ENCODE results near the gene GMPR2. TPM values are rescaled to one million over a fixed set of nuclear protein-coding genes. Genes with fewer than 3 reads are reported as not detected.

The GMPR2 gene
- total RNA-seq, 4 donors from 2014 or later: 25.4 to 49.7 (median 47.8) TPM

DNA sequence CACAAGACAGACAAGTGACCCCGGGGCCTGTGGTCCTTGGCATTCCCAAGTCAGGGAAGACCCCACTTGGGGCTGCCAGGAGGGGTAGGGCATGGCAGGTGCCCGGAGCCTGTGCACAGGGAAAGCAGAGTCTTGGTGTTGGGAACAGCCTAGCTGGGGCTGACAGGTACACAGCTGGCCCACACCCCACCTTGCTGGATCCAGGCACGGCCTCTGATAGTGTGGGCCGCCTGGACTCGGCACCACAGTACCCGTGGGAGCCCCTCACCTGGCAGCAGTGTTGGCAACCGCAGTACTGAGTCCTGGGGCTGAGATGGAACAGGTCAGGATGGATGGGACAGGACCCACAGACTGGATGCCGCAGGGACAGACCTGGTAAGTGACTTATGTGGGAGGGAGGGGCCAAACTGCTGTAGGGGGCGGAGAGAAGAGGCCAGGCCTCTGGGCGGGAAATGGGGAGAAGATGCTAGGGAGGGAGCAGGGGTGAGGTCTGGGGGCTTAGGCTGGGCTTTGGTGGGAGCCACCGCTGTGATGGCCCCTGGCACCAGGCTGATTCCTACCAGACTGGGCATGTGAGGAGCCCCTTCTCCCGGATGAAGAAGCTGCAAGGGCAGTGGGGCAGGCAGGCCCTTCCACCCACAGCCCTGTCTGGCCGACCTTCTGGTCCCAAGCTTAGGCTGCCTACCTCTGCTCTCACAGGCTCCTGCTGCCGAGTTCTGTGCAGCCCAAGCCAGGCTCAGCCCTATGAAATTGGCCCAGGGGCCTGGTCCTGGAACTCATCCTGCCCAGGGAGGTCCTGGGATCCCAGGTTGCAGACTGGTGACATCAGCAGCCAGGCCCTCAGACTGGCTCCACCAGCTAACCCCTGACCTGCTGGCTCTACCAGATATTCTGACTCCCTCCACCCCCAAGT lies 30.3 kb downstream of the GMPR2 start, which contains the start of gene TGM1:
TSS of gene TGM1 (minus strand) at position 357 of the 913 bp plus-strand sequence. CDS start 825 bp downstream, outside the sequence.
- H3K27me3 ChIP-seq: no peaks in the 10 kb centered on the region
- 83% methylated on average over 12 of the region's 14 CpGs for WGBS
- H3K4me1 ChIP-seq: peaks cover 33% of the 10 kb centered on the region
- DNase-seq (ENCODE audit: low spot score in 2 of 2): no peak
- H3K9me3 ChIP-seq: no peaks in the 10 kb centered on the region
- H3K27ac ChIP-seq: peak within 1 kb of the TSS; percentile 43
- peaks cover 32% of the 10 kb centered on the region for H3K36me3 ChIP-seq
- H3K4me3 ChIP-seq: no peak within 1 kb of the TSS
- TF ChIP-seq EP300 (IDR thresholded peaks at IDR 0.05) (no peak), POLR2AphosphoS5 (IDR thresholded peaks at IDR 0.05) (no peak), POLR2A (IDR thresholded peaks at IDR 0.05) (no peak)
- TF ChIP-seq, protein P1, sequence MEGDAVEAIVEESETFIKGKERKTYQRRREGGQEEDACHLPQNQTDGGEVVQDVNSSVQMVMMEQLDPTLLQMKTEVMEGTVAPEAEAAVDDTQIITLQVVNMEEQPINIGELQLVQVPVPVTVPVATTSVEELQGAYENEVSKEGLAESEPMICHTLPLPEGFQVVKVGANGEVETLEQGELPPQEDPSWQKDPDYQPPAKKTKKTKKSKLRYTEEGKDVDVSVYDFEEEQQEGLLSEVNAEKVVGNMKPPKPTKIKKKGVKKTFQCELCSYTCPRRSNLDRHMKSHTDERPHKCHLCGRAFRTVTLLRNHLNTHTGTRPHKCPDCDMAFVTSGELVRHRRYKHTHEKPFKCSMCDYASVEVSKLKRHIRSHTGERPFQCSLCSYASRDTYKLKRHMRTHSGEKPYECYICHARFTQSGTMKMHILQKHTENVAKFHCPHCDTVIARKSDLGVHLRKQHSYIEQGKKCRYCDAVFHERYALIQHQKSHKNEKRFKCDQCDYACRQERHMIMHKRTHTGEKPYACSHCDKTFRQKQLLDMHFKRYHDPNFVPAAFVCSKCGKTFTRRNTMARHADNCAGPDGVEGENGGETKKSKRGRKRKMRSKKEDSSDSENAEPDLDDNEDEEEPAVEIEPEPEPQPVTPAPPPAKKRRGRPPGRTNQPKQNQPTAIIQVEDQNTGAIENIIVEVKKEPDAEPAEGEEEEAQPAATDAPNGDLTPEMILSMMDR (IDR thresholded peaks at IDR 0.05): no peak

DNA sequence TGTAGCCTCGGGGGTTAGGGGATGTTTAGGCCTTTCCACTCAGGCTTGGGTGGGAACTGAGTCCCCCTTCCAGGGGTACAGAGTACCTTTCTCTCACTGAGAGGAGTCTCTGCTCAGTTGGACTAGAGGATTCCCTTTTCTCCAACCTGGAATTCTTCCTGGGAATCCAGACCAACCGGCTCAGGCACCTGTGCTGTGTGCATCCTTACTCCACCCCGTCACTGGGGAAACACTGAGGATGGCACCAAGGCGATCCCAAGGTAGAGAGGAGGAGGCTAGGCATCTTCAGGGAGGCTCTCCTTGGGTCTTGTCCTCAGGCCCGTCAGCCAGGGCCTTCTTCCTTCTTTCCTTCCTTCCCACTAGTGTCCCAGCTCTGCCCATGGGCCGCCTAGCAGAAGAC lies 31.1 kb downstream of the GMPR2 start:
- 60% methylated on average over 6 of the region's 6 CpGs for WGBS
- Histone ChIP-seq H3K9me3 (no peaks in the 10 kb centered on the region), H3K4me1 (peaks cover 31% of the 10 kb centered on the region), H3K27me3 (no peaks in the 10 kb centered on the region), H3K27ac (peak overlapping the region; percentile 43), H3K36me3 (peaks cover 38% of the 10 kb centered on the region), H3K4me3 (no peak overlapping the region)
- TF ChIP-seq POLR2A (IDR thresholded peaks at IDR 0.05): no peak
- DNase-seq (ENCODE audit: low spot score in 2 of 2): no peak

DNA sequence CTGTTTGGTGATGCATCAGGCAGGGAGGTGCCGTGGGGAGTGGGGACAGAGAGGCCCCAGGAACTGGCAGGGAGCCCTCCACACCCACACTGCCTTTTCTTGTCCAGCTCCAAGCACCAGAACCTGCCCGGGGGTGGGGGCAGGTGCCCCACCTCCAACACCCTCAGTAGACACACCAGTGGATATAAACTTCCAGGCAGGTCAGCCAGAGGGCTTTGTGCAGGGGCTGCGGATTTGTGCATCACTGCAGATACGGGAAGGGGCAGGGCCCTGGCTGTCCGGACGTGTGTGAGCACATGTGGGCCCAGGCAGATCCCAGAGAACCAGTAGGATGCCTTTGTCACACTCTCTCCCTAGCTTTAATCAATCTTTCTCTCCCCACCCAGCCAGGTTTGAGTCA lies 31.6 kb downstream of the GMPR2 start:
- Histone ChIP-seq H3K4me1 (peaks cover 27% of the 10 kb centered on the region), H3K4me3 (no peak overlapping the region), H3K27me3 (no peaks in the 10 kb centered on the region), H3K27ac (peak overlapping the region; percentile 43), H3K9me3 (no peaks in the 10 kb centered on the region), H3K36me3 (peaks cover 42% of the 10 kb centered on the region)
- TF ChIP-seq, protein P1 (IDR thresholded peaks at IDR 0.05): no peak
- TF ChIP-seq EP300 (IDR thresholded peaks at IDR 0.05) (no peak), POLR2AphosphoS5 (IDR thresholded peaks at IDR 0.05) (no peak), POLR2A (IDR thresholded peaks at IDR 0.05) (no peak)
- DNase-seq (ENCODE audit: low spot score in 2 of 2): peak in 1 of 2 donors; percentile 66
- WGBS: 41% methylated on average over 4 of the region's 6 CpGs

DNA sequence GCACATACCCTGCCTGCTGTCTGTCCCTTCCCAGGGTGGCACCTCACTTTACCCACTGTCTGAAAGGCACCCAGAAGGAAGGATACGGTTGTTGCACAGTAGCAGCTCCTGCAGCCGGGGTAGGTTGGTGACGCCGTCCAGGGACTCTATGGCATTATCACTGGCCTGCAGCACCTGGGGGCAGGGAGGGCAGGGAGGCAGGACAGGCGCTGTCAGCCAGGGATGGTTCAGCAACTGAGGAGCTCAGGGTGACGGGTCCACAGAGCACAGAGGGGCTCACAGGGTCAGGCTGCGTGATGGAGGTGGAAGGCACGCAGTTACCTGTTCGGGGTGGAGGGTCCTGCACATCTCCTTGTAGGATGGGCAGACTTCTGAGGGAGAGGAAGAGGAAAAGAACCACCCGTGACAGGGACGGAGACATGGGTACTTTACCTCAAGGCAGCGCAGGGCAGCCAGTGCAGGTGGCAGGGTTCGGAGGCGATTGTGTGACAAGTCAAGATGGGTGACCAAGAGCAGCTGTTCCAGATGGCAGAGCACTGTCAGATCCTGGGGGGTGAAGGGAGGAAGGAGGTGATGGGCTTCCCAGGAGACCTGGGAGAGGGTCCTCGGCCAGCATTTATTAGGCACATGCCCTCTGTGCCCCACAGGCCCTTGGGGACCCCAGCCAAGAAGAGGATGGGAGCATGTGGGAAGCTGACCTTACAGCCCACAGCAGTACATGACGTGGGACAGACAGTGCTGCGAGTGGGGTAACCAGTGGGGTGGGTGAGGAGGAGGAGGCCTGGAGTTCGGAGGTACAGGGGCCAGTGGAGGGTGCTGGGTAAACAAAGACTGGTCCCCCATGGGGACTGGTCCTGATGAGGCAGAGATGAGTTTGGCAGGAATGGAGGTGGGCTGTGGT lies 33.9 kb downstream of the GMPR2 start:
- H3K36me3 ChIP-seq: peaks cover 46% of the 10 kb centered on the region
- 88% methylated on average over 16 of the region's 18 CpGs for WGBS
- no peak for DNase-seq (ENCODE audit: low spot score in 2 of 2)

DNA sequence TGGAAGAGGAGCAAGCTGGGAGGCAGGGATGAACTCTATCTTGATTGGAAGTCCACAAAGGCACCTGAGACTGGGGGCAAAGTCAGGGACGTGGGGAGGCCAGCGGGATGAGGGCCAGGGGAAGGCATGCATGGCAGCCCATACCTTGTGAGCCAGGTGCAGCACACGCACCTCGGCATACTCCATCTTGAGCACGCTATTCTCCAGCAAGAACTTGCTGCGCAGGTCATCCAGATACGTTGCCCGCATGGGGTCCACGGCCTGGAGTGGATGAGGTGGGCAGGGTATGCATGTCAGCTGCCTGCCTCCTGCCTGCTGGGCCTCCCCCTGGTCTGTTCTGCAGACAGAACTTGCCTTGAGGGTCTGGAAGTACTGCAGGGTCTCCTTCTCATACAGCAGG lies 34.8 kb downstream of the GMPR2 start:
- no peak for DNase-seq (ENCODE audit: low spot score in 2 of 2)
- Histone ChIP-seq H3K27ac (no peak overlapping the region), H3K4me3 (no peak overlapping the region), H3K36me3 (peaks cover 46% of the 10 kb centered on the region), H3K27me3 (no peaks in the 10 kb centered on the region), H3K9me3 (no peaks in the 10 kb centered on the region), H3K4me1 (peaks cover 35% of the 10 kb centered on the region)
- TF ChIP-seq, protein P1 (IDR thresholded peaks at IDR 0.05): no peak
- TF ChIP-seq EP300 (IDR thresholded peaks at IDR 0.05) (no peak), POLR2AphosphoS5 (IDR thresholded peaks at IDR 0.05) (no peak), POLR2A (IDR thresholded peaks at IDR 0.05) (no peak)
- 89% methylated on average over 9 of the region's 9 CpGs for WGBS

More for the DNA sequence above, 33.9 kb downstream of the GMPR2 start:
- Histone ChIP-seq H3K27ac (no peak overlapping the region), H3K4me1 (peaks cover 26% of the 10 kb centered on the region), H3K4me3 (no peak overlapping the region), H3K27me3 (no peaks in the 10 kb centered on the region), H3K9me3 (no peaks in the 10 kb centered on the region)
- no peak for TF ChIP-seq POLR2AphosphoS5 (IDR thresholded peaks at IDR 0.05)
- TF ChIP-seq EP300 (IDR thresholded peaks at IDR 0.05): no peak
- TF ChIP-seq POLR2A (IDR thresholded peaks at IDR 0.05): no peak
- TF ChIP-seq, protein P1 (IDR thresholded peaks at IDR 0.05): no peak

Measured in suprapubic skin (tissue), 4 donors.